ENCODE data around the gene ATXN7L3.

The ATXN7L3 gene

GRCh38 chr17:44233582-44233981 is 33.9 kb upstream of the ATXN7L3 start:
- no peaks in the 10 kb centered on the region for H3K36me3 ChIP-seq (ENCODE audit: insufficient read depth, low read length)
- H2AFZ ChIP-seq (ENCODE audit: low read length): no peak overlapping the region
- H4K20me1 ChIP-seq (ENCODE audit: insufficient read depth, low read length): no peaks in the 10 kb centered on the region
- H3K4me3 ChIP-seq (ENCODE audit: low read depth, low read length, poor library complexity, severe bottlenecking): no peak overlapping the region
- H3F3A ChIP-seq (ENCODE audit: insufficient read depth, low read length): no peaks in the 10 kb centered on the region
- no peaks in the 10 kb centered on the region for H3K79me2 ChIP-seq (ENCODE audit: insufficient read depth, low read length)
- H3K27ac ChIP-seq (ENCODE audit: low read depth, low read length, poor library complexity, severe bottlenecking): no peak overlapping the region
- H3K9me3 ChIP-seq (ENCODE audit: low read length): no peaks in the 10 kb centered on the region
- TF ChIP-seq CTCF (IDR thresholded peaks at IDR 0.05; ENCODE audit: low read length) (no peak), EZH2 (IDR thresholded peaks at IDR 0.05; ENCODE audit: borderline replicate concordance, low read length) (no peak)
- H3K9ac ChIP-seq (ENCODE audit: low read length): no peak overlapping the region
- H3K4me1 ChIP-seq (ENCODE audit: insufficient read depth, low read length, severe bottlenecking): no peaks in the 10 kb centered on the region
- H3K27me3 ChIP-seq (ENCODE audit: insufficient read depth, low read length): peaks cover 8% of the 10 kb centered on the region; the same call in 1 of the 2 replicates
- no peak overlapping the region for H3K4me2 ChIP-seq (ENCODE audit: low read length)
- H3K9me2 ChIP-seq (ENCODE audit: low read depth, low read length): no peaks in the 10 kb centered on the region

GRCh38 chr17:44232061-44232460 is 32.4 kb upstream of the ATXN7L3 start:
- H3K9ac ChIP-seq (ENCODE audit: low read length): no peak overlapping the region
- H3F3A ChIP-seq (ENCODE audit: insufficient read depth, low read length): no peaks in the 10 kb centered on the region
- TF ChIP-seq EZH2 (IDR thresholded peaks at IDR 0.05; ENCODE audit: borderline replicate concordance, low read length) (no peak), CTCF (IDR thresholded peaks at IDR 0.05; ENCODE audit: low read length) (no peak)
- no peak overlapping the region for H3K27ac ChIP-seq (ENCODE audit: low read depth, low read length, poor library complexity, severe bottlenecking)
- peaks cover 8% of the 10 kb centered on the region; the same call in 1 of the 2 replicates for H3K27me3 ChIP-seq (ENCODE audit: insufficient read depth, low read length)
- no peaks in the 10 kb centered on the region for H3K79me2 ChIP-seq (ENCODE audit: insufficient read depth, low read length)
- H3K9me3 ChIP-seq (ENCODE audit: low read length): no peaks in the 10 kb centered on the region
- no peak overlapping the region for H3K4me2 ChIP-seq (ENCODE audit: low read length)
- no peaks in the 10 kb centered on the region for H3K9me2 ChIP-seq (ENCODE audit: low read depth, low read length)
- no peaks in the 10 kb centered on the region for H3K4me1 ChIP-seq (ENCODE audit: insufficient read depth, low read length, severe bottlenecking)
- H4K20me1 ChIP-seq (ENCODE audit: insufficient read depth, low read length): no peaks in the 10 kb centered on the region
- H3K36me3 ChIP-seq (ENCODE audit: insufficient read depth, low read length): no peaks in the 10 kb centered on the region
- no peak overlapping the region for H2AFZ ChIP-seq (ENCODE audit: low read length)
- no peak overlapping the region for H3K4me3 ChIP-seq (ENCODE audit: low read depth, low read length, poor library complexity, severe bottlenecking)

GRCh38 chr17:44230140-44230539 is 30.5 kb upstream of the ATXN7L3 start:
- Histone ChIP-seq H3K9ac (ENCODE audit: low read length) (no peak overlapping the region), H4K20me1 (ENCODE audit: insufficient read depth, low read length) (no peaks in the 10 kb centered on the region), H3K4me3 (ENCODE audit: low read depth, low read length, poor library complexity, severe bottlenecking) (no peak overlapping the region), H3K27me3 (ENCODE audit: insufficient read depth, low read length) (no peaks in the 10 kb centered on the region), H3K4me1 (ENCODE audit: insufficient read depth, low read length, severe bottlenecking) (no peaks in the 10 kb centered on the region), H3K27ac (ENCODE audit: low read depth, low read length, poor library complexity, severe bottlenecking) (no peak overlapping the region), H2AFZ (ENCODE audit: low read length) (no peak overlapping the region), H3K9me3 (ENCODE audit: low read length) (no peaks in the 10 kb centered on the region), H3K4me2 (ENCODE audit: low read length) (no peak overlapping the region), H3K36me3 (ENCODE audit: insufficient read depth, low read length) (no peaks in the 10 kb centered on the region), H3K9me2 (ENCODE audit: low read depth, low read length) (no peaks in the 10 kb centered on the region), H3K79me2 (ENCODE audit: insufficient read depth, low read length) (no peaks in the 10 kb centered on the region), H3F3A (ENCODE audit: insufficient read depth, low read length) (no peaks in the 10 kb centered on the region)
- TF ChIP-seq EZH2 (IDR thresholded peaks at IDR 0.05; ENCODE audit: borderline replicate concordance, low read length) (no peak), CTCF (IDR thresholded peaks at IDR 0.05; ENCODE audit: low read length) (no peak)
